KOPT-K1 (cell line): ENCODE data around the gene CRTC1.

ENCODE experiments used
- H3K27ac ChIP-seq: fragments of 200-600 bp; sonication (generic); 2 replicates; pipeline ENCODE4 v1.5.1; 2016; ENCODE audit warnings: antibody characterized with exemption, mild to moderate bottlenecking, low read depth, low read length; ENCODE audit not compliant: poor library complexity, severe bottlenecking
- H3K36me3 ChIP-seq: fragments of 200-600 bp; sonication (generic); 2 replicates; pipeline ENCODE4 v1.5.1; 2017; ENCODE audit warnings: antibody characterized with exemption, mild to moderate bottlenecking, low read length, moderate library complexity; ENCODE audit not compliant: insufficient read depth
- H3K9me3 ChIP-seq: fragments of 200-600 bp; sonication (generic); 2 replicates; pipeline ENCODE4 v1.5.1; 2017; ENCODE audit warnings: antibody characterized with exemption, low read length, mild to moderate bottlenecking; ENCODE audit not compliant: insufficient read depth, poor library complexity, severe bottlenecking

CRTC1 gene, protein sequence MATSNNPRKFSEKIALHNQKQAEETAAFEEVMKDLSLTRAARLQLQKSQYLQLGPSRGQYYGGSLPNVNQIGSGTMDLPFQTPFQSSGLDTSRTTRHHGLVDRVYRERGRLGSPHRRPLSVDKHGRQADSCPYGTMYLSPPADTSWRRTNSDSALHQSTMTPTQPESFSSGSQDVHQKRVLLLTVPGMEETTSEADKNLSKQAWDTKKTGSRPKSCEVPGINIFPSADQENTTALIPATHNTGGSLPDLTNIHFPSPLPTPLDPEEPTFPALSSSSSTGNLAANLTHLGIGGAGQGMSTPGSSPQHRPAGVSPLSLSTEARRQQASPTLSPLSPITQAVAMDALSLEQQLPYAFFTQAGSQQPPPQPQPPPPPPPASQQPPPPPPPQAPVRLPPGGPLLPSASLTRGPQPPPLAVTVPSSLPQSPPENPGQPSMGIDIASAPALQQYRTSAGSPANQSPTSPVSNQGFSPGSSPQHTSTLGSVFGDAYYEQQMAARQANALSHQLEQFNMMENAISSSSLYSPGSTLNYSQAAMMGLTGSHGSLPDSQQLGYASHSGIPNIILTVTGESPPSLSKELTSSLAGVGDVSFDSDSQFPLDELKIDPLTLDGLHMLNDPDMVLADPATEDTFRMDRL

DNA sequence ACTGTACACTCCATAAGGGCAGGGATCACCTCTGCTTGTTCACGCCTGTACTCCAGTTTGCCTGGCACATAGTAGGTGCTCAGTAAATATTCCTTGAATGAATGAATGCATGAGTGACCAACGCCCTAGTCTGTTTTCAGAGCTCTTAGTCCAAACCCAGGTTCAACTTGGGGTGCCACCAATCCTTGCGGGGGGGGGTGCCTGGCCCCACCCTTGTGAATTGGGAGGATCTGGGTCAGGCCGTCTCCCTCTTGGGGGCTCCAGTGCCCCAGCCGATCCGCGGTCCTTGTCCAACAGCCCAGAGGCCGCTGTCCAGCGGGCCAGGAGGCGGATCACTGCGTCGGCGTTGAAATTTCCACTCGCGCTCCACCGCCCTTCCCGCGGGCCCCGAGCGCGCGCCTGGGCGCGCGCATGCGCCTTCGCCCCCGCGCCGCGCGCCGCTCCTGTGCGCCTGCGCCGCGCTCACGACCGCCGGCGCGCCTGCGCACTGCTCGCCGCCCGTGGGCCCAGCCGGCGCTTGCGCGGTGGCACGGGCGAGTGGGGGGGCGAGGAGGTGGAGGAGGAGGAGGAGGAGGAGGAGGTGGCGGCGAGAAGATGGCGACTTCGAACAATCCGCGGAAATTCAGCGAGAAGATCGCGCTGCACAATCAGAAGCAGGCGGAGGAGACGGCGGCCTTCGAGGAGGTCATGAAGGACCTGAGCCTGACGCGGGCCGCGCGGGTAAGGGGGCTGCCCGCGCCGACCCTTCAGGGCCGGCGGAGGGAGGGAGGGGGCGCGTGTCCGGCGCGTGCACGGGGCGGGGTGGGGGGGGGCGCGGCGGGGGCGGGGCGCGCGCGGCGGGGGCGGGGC lies at the start of gene CRTC1:
CRTC1 (plus strand) TSS at position 572 of the 849 bp plus-strand sequence; CDS start at position 595, 23 bp downstream.
- no peaks in the 10 kb centered on the region for H3K9me3 ChIP-seq
- H3K36me3 ChIP-seq, result no peaks in the 10 kb centered on the region
- peak within 1 kb of the TSS; percentile 84 for H3K27ac ChIP-seq

DNA sequence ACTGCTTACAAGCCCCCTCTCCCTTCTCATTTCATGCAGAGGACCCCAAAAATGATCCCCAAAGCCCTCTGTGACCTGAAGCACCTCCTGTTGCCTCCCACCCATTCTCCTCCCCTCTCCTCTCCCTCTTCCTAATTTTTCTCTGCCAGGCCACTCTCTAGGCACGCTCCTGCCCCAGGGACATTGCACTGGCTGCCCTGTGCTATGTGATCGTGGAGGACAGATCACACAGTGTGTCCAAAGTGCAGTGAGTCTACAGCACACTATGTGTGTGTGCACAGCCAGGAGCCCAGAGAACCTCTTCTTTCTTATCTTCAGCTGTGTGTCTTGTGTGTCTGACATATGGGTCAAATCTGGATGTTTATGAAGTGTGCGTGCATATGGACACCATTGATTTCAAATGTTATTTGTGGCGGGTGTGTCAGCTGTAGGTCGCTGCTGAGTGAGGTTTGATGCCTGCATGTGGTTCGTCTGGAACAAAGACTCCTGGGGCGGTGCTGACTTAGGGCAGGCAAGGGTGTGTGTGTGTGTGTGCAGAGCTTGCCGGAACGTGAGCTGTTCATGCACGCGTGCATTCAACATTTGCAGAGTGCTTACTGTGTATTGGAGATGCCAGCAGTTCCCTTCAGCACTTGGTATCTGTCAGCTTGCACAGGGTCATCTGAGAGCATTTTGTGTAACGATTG lies 48.7 kb upstream of the CRTC1 start:
- no peaks in the 10 kb centered on the region for H3K36me3 ChIP-seq
- H3K27ac ChIP-seq, result no peak overlapping the region

DNA sequence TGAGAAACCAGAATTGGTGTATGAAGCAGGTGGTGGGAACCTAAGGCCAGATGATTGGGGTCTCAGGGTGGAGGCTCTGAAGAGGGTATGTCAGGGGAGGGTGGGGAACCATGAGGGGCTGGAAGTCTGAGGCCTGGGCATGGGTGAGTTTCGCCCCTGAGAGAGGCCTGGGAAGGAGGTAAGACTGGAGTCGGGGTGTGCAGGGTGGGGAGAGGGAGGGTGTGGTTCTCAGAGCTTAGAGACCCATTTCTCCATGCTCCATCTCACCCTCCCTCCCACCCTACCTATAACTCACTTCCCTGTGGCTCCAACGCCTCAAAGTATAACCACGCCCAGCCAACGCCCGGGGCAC lies 47.7 kb upstream of the CRTC1 start:
- Histone ChIP-seq H3K27ac (no peak overlapping the region), H3K9me3 (no peaks in the 10 kb centered on the region), H3K36me3 (no peaks in the 10 kb centered on the region)

More for the DNA sequence above, 48.7 kb upstream of the CRTC1 start:
- no peaks in the 10 kb centered on the region for H3K9me3 ChIP-seq

DNA sequence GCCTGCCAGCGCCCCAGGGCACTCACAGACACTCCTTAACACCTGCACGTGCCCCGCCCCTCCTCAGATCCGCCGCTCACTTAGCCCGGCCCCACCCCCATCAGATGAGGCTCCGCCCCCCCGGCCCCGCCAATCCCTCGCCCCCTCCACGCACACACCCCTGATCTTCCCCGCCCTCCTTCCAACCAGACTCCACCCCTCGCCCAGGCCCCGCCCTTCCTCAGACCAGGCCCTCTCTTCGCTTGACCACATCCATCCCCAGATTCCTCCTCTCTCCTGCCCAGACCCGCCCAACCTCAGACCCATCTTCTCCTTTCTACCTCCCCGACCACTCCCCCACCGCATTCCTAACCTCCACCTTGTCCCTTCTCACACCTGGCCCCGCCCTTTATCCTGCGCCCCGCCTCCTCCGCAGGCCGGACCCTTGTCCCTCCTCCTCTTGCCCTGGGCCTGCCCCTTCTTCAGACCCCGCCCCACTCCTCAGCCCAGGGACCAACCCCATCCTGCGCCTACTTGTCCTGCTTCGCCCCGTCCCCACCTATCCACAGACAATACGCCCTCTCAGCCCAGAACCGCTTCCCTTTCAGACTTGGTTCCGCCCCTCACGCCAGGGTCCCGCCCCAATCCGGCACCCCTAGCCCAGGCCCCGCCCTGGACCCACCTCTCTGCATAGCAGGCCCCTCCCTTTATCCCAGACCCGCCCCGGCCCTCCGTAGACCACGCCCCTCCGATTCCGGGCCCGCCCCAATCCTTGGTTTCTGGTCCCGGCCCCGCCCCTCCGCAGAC lies 47.1 kb upstream of the CRTC1 start:
- H3K27ac ChIP-seq, result peak overlapping the region; percentile 73
- H3K9me3 ChIP-seq, result no peaks in the 10 kb centered on the region
- no peaks in the 10 kb centered on the region for H3K36me3 ChIP-seq

DNA sequence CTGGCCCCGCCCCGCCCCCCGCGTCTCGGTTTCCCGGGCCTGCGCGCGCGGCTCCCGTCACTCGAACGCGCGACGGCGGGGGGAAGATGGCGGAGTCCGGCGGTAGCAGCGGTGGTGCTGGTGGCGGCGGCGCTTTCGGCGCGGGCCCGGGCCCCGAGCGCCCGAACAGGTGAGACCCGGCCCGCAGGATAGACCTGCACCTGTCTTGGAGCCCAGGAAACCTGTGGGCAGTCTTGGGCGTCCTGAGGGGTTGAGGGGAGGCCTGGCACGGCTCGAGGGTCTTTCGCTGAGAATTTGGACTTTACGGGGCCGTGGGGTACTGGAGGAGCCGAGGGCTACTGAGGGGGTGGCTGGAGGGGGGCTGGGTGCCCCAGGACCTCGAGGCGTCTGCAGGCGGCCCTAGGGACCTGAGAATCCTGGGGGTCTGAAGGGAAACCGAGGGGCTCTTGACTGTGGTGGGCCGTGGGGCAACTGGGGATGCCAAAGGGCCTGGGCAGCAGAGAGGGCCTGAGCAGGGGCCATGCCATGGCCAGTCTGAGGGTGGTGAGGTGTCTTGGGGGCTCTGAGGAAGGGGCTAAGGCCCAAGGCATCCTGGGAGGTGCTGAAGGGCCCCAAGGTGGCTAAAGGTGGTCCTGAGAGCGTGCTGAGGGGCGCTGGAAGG lies 46.4 kb upstream of the CRTC1 start, which contains the start of gene KLHL26:
KLHL26 (plus strand) TSS at position 60 of the 661 bp plus-strand sequence; CDS start at position 87, 27 bp downstream.
- Histone ChIP-seq H3K9me3 (no peaks in the 10 kb centered on the region), H3K36me3 (no peaks in the 10 kb centered on the region), H3K27ac (peak within 1 kb of the TSS; percentile 73)

DNA sequence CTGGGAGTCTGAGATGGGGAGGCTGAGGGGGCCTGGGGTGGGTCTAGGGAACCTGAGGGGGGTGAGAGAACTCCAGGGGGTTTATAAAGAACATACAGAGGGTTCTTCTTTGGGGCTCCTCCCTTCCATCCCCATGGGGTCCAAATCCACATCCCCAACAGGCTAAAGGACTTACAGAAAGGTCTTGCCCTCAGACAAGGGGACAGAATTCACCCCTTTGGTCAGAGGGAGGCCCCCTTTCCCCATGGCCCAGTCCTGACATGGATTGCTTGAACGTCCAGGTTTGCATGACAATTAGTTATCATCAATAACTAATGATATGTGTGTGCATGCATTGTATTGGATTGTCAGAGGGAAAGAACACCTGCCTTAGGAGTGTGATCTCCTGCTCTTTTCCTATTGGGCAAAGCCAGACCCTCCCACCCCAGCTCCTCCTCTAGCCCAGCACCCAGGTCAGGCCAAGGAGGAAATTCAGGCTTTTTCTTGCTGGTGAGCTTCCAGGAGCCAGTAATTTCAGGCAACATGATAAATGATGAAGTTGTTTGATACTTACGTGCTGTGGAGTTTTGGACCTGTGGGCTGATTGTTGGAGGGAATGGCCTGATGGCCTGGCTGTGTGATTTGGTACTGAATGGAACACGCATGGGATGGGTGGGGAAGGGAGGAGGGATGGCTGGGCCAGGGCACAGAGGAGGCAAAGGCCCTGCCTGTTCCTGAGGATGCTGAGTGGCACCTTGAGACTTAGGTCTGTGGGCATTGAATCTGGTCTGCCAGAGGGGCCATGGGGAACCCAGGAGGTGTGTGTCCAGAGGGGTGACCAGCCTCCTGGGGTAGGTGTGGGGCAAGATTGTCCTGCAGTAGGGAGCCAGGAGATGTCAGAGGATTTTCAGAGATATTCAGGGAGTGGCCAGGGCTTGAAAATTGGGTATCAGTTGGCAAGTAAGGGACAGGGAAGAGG lies 45.5 kb upstream of the CRTC1 start:
- Histone ChIP-seq H3K9me3 (no peaks in the 10 kb centered on the region), H3K27ac (peak overlapping the region; percentile 73), H3K36me3 (no peaks in the 10 kb centered on the region)

DNA sequence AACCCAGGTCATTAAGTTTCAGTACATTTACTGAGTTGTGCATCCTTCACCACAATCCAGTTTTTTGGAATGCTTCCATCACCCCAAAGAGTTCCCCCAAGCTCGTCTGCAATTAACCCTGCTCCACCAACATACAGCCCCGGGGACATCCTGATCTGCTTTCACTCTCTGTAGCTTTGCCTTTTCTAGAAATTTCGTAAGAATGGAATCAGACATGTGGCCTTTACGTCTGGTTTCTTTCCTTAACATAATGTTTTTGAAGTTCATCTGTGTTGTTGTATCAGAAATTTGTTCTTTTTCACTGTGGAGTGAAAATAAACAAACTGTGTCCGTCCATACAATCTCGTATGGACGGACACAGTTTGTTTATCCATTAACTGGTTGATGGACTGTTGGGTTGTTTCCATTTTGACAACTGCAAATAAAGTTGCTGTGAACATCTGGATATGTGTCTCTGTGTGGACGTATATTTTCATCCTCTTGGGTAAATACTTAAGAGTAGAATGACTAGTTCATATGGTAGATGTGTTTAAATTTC lies 43.7 kb upstream of the CRTC1 start:
- no peaks in the 10 kb centered on the region for H3K9me3 ChIP-seq
- no peak overlapping the region for H3K27ac ChIP-seq
- H3K36me3 ChIP-seq, result no peaks in the 10 kb centered on the region

DNA sequence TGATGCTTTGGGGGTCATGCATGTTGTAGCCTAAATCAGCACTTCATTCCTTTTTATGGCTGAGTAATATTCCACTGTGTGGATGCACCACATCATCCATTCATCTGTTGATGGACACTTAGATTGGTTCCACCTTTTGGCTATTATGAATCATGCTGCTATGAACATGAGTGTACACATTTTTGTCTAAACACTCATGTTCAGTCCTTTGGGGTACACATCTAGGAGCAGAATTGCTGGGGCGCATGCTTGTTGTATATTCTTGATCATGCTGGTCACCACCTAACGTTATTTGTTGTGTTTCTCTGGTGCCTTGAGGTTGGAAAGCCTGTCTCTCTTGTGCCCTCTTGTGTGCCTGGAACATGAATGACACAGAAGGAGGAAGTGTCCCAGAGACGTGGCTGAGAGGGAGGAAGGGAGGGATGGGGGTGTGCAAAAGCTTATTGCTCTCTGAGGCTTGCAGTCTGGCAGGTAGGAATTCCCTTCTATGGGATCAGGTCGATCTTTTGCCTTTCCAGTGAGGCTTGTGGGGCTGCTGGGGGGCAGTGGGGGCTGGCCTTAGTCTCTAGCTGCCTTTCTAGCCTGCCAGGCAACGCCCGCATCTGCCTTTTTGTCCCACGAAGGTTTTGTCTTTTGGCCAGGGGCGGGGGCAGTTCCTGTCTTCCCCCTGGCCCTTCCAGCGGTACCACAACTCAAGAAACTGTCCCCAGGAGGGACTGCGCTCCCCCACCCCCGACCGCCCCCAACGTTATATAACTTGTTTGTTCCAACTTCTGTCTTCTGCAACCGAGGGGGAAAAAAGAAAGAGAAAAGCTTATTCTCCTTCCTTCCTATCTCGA lies 39.1 kb upstream of the CRTC1 start:
- H3K9me3 ChIP-seq, result no peaks in the 10 kb centered on the region
- no peak overlapping the region for H3K27ac ChIP-seq
- peaks cover 4% of the 10 kb centered on the region; the same call in 1 of the 2 replicates for H3K36me3 ChIP-seq

DNA sequence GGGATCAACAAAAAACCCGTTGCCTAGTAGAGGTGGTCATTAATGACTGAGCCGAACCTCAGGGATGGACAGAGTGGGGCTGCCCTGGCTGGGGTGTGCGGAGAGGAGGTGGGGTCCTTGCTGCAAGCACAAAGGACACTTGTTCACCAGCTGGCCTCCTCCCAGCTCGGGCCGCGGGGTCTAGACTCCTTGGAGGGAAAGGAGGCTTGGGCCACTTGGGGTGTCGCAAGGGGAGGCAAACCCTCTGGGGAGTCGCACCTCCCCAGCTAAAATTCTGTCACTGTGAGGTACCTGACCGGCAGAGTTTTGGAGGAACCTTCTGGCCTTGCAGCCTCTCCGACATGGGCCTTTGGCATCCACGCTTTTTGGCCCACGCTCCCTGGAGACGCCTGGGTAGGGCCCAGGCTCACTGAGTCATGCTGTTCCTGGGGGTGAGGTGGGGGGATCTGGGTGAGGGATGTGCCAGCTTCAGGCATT lies 38.4 kb upstream of the CRTC1 start:
- H3K36me3 ChIP-seq, result peaks cover 4% of the 10 kb centered on the region; the same call in 1 of the 2 replicates
- no peaks in the 10 kb centered on the region for H3K9me3 ChIP-seq
- no peak overlapping the region for H3K27ac ChIP-seq

DNA sequence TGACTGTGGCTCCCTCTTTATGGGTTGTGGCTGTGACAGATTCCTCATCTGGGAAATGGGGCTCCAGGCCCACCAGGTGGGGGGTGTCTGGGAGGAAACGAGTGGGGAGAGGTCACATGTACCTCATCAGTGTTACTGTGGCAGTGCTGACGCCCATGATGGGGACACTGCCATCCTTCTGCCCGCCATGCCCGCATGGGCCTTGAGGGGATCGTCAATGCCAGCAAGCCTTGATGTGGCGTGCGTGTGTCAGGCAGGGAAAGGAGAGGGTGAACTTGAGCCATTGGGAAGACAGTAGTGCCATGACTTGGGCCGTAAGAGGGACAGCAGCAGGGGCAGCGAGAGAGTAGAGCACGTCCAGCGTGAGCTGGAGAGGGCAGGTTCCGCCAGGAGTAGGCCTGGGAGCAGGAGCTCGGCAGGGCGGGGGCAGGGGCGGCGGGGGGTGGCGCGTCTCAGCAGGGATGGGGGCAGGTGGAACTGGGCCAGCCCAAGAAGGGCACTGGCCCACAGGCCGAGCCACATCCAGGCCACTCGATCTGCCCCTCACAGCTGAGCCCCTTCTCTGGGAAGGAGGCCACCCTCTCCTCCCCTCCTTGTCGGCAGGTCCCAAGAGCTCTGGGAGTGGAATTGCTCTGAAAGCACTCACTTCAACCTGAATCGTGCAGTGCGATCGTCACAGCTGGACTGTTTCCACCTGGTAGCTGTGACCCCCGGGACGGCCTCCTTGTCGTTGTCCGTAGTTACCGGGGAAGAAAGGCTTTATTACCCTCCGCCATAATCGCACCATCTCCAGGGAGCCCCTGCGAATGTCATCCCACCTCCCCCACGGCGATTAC lies 36.7 kb upstream of the CRTC1 start:
- H3K27ac ChIP-seq, result no peak overlapping the region
- H3K36me3 ChIP-seq, result peaks cover 4% of the 10 kb centered on the region; the same call in 1 of the 2 replicates
- no peaks in the 10 kb centered on the region for H3K9me3 ChIP-seq

DNA sequence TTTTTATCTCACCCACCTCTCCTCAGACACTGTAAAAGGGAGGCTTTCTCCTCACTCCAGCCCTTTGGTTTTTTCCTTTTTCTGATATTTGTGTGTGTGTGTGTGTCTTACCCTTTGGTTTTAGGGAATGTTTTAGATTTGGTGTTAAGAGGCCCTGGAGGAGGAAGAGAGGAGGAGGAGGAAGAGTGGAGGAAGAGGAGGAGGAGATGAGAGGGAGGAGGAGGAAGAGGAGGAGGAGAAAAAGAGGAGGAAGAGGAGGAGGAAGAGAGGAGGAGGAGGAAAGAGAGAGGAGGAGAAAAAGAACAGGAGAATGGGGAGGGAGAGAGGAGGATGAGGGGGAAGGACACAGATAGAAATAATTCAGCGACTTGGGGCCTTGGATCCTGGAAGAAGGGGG lies 36.1 kb upstream of the CRTC1 start:
- no peak overlapping the region for H3K27ac ChIP-seq
- H3K36me3 ChIP-seq, result peaks cover 4% of the 10 kb centered on the region; the same call in 1 of the 2 replicates
- no peaks in the 10 kb centered on the region for H3K9me3 ChIP-seq
